CD4-positive, CD25-positive, alpha-beta regulatory T cell (primary cell): ENCODE results near the gene RSAD2. TPM values are rescaled to one million over a fixed set of nuclear protein-coding genes. Genes with fewer than 3 reads are reported as not detected.
"Not testable (repeated sequence)": the region's sequence is repeated elsewhere in the genome, so short reads cannot be mapped to it uniquely, and the experiment has no call there.

Experiments
- ATAC-seq, 2 donors: fragments of 150-1000 bp; cut with Tn5 transposase; one replicate each; pipeline ENCODE4 v1.10.0; 2021; ENCODE audit warnings: low read depth in 2 of 2, moderate number of reproducible peaks in 2 of 2, moderate library complexity in 1 of 2
- DNase-seq, 3 donors: peaks; one replicate each; pipeline versions ENCODE4 v3.0.0 to v3.0.0-alpha.2; 2012 to 2022; ENCODE audit warnings: mixed read lengths in 1 of 3
- H3K27ac ChIP-seq: one replicate; pipeline ENCODE4 v1.7.0; 2013; ENCODE audit warnings: mild to moderate bottlenecking, low read length; ENCODE audit not compliant: insufficient read depth, poor library complexity, severe bottlenecking
- H3K27me3 ChIP-seq: one replicate; pipeline ENCODE4 v1.7.0; 2013; ENCODE audit warnings: low read length; ENCODE audit not compliant: control insufficient read depth, insufficient read depth
- H3K36me3 ChIP-seq: one replicate; pipeline ENCODE4 v1.7.0; 2013; ENCODE audit warnings: mild to moderate bottlenecking, low read length, moderate library complexity; ENCODE audit not compliant: control insufficient read depth, insufficient read depth
- H3K4me1 ChIP-seq: 2 replicates; pipeline ENCODE4 v1.7.0; 2013; ENCODE audit warnings: mild to moderate bottlenecking, low read length; ENCODE audit not compliant: insufficient read depth, control insufficient read depth, poor library complexity, severe bottlenecking
- H3K4me3 ChIP-seq: one replicate; pipeline ENCODE4 v1.7.0; 2013; ENCODE audit warnings: low read depth, mild to moderate bottlenecking, low read length, moderate library complexity
- H3K9me3 ChIP-seq, 2 experiments: 1 replicate in 1 of 2; 2 replicates in 1 of 2; pipeline ENCODE4 v1.7.0; 2013; ENCODE audit warnings: low read length in 2 of 2, mild to moderate bottlenecking in 1 of 2, moderate library complexity in 1 of 2; ENCODE audit not compliant: control insufficient read depth in 2 of 2
- H3K27ac Mint-ChIP-seq, 3 donors: one replicate each; pipeline ENCODE4 v1.8.0; 2020 to 2022; ENCODE audit warnings: mild to moderate bottlenecking in 3 of 3, mixed read lengths in 3 of 3, moderate library complexity in 2 of 3
- H3K27me3 Mint-ChIP-seq: one replicate; pipeline ENCODE4 v1.8.0; 2022; ENCODE audit warnings: mild to moderate bottlenecking, mixed read lengths
- H3K36me3 Mint-ChIP-seq: one replicate; pipeline ENCODE4 v1.8.0; 2020; ENCODE audit warnings: mixed read lengths
- H3K4me1 Mint-ChIP-seq, 4 donors: one replicate each; pipeline ENCODE4 v1.8.0; 2020 to 2022; ENCODE audit warnings: mixed read lengths in 4 of 4, mild to moderate bottlenecking in 1 of 4
- H3K4me3 Mint-ChIP-seq, 4 donors: one replicate each; pipeline ENCODE4 v1.8.0; 2020 to 2022; ENCODE audit warnings: mild to moderate bottlenecking in 4 of 4, mixed read lengths in 4 of 4, moderate library complexity in 3 of 4
- H3K9me3 Mint-ChIP-seq, 7 donors: one replicate each; pipeline ENCODE4 v1.8.0; 2020 to 2022; ENCODE audit warnings: mixed read lengths in 7 of 7, mild to moderate bottlenecking in 3 of 7, moderate library complexity in 2 of 7
- polyA plus RNA-seq, 4 donors: library from polyadenylated mRNA; unstranded; fragments of 300-500 nt; fragmentation: Illumina TruSeq; gene quantifications; one replicate each; pipeline ENCODE4 v1.2.3, GENCODE V29; 2021
- total RNA-seq: library from RNA; stranded (reverse); gene quantifications from one replicate; pipeline ENCODE4 v1.2.3, GENCODE V29; 2022

RSAD2 gene
- total and polyA plus RNA-seq, 5 donors from 2014 or later, result 1.6 to 8.7 (median 4.1) TPM

DNA sequence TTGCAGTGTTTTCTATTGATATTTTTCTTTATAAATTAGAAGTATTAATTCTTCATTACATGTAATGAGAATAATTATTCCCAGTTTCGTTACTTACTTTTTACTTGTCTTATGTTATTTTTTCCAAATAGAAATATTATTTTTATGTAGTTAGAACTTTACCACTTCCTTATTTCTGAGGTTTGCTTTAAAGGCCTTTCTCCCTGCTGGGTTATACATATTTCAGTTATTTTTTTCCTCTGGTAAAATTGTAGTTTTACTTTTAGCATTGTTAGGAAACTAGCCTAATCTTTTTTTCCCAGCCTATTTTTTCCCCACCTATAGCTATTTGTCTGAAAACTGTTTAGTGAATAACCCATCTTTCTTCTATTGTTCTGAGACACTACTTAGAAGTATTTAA, 56.8 kb downstream of the RSAD2 start:
- H3K27ac ChIP-seq, result no peak overlapping the region
- H3K4me3 ChIP-seq, result no peak overlapping the region
- ATAC-seq (no peak), DNase-seq (no peak)
- no peaks in the 10 kb centered on the region for H3K36me3 ChIP-seq
- peaks cover 15% of the 10 kb centered on the region for H3K4me1 ChIP-seq
- H3K27me3 Mint-ChIP-seq, result peaks cover 4% of the 10 kb centered on the region
- peak overlapping the region in 1 of 3 donors; percentile 39 for H3K27ac Mint-ChIP-seq
- H3K4me3 Mint-ChIP-seq, result no peak overlapping the region
- H3K9me3 ChIP-seq, result no peaks in the 10 kb centered on the region
- no peaks in the 10 kb centered on the region for H3K27me3 ChIP-seq
- peaks cover 0 to 6% (median 0%) of the 10 kb centered on the region in 7 donors for H3K9me3 Mint-ChIP-seq
- H3K4me1 Mint-ChIP-seq, result peaks cover 0 to 77% (median 36%) of the 10 kb centered on the region in 4 donors
- peaks cover 11% of the 10 kb centered on the region for H3K36me3 Mint-ChIP-seq

DNA sequence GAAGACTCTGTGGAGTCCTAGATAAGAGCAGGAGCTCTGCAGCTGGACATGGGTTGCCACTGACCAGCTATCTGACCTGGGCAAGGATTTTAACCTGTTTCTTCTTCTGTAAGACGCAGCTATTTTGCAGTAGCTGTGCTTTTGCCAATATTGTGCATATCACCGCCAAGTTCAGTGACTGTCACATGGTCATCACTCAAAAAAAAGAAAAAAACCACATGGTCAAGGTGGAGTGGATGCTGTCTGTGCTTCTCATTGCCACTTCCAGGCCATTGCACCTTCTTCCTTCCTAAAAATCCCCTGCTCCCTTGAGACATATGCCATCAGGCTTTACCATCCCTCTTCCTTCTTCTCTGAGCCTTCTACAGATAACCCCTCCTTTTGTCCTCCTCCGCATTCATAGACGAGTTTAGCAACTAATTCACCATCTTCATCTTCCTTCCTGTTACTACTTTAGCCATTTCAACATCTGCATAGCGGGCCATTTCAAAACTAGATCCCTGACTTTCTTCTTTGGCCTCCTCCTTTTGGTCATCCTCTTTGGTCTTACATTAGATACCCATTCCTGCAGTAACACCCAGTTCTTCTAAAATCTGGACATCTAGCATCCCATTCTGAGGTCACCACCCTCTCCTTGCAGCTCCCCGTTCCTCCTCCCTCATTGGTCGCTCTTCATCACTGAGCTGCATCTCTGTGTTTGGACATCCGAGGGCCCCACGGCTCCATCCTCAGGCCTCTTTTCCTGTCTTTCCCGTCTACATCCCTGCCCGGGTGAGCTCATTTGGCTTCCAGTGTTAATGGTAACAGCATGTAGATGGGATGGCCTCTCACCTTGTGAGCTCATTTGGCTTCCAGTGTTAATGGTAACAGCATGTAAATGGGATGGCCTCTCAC, 57.4 kb downstream of the RSAD2 start:
- Histone ChIP-seq H3K9me3 (no peaks in the 10 kb centered on the region), H3K27ac (no peak overlapping the region), H3K4me3 (no peak overlapping the region), H3K27me3 (no peaks in the 10 kb centered on the region), H3K4me1 (peaks cover 12% of the 10 kb centered on the region), H3K36me3 (no peaks in the 10 kb centered on the region)
- H3K4me1 Mint-ChIP-seq, result peaks cover 0 to 76% (median 33%) of the 10 kb centered on the region in 4 donors
- H3K4me3 Mint-ChIP-seq, result peak overlapping the region in 1 of 4 donors; percentile 75
- ATAC-seq (no peak), DNase-seq (no peak)
- peaks cover 0 to 6% (median 0%) of the 10 kb centered on the region in 7 donors for H3K9me3 Mint-ChIP-seq
- H3K27me3 Mint-ChIP-seq, result peaks cover 4% of the 10 kb centered on the region
- peak overlapping the region in 2 of 3 donors; percentile 39 to 84 for H3K27ac Mint-ChIP-seq
- peaks cover 11% of the 10 kb centered on the region for H3K36me3 Mint-ChIP-seq

DNA sequence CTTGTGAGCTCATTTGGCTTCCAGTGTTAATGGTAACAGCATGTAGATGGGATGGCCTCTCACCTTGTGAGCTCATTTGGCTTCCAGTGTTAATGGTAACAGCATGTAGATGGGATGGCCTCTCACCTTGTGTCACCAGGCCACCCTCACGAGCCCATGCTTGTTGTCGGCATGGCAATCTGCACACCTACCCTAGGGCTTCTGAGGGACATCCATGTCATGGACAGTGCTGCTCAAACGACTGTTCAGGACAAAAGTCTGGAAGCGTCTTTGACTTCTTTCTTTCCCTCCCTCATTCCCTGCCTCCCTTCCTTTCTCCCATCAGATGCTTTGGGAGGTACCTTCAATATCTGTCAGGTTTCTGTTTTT, 58.1 kb downstream of the RSAD2 start:
- not testable (repeated sequence) for H3K27me3 ChIP-seq, ATAC-seq, H3K27ac Mint-ChIP-seq, DNase-seq, H3K9me3 ChIP-seq, H3K27me3 Mint-ChIP-seq, H3K27ac ChIP-seq, H3K9me3 Mint-ChIP-seq, H3K4me3 ChIP-seq, H3K36me3 ChIP-seq
- Mint-ChIP-seq H3K36me3 (peaks cover 11% of the 10 kb centered on the region), H3K4me1 (peaks cover 0 to 74% (median 32%) of the 10 kb centered on the region in 4 donors), H3K4me3 (peak overlapping the region in 1 of 4 donors; percentile 56)
- H3K4me1 ChIP-seq, result peaks cover 10% of the 10 kb centered on the region

DNA sequence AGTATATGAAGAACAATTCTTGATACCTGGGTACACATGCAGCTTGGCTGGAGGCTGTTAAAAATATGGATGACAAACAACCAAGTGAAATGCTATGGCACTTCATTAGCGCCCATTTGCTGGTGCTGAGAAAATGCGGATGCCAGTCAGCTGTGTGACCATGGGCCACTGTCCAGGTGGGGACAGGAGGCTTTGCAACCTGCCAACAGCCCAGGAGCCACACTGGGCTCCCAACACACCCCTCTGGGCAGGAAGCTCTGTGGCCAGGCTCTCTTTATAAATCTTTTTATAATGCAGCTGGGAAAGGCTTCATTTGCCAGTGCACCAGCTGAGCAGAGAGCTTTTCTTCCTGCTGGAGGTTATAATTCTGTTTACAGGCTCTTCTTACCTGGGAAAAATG, 59.6 kb downstream of the RSAD2 start:
- Mint-ChIP-seq H3K4me1 (peaks cover 0 to 69% (median 34%) of the 10 kb centered on the region in 4 donors), H3K4me3 (no peak overlapping the region), H3K27me3 (peaks cover 4% of the 10 kb centered on the region), H3K36me3 (peaks cover 14% of the 10 kb centered on the region), H3K9me3 (peaks cover 0 to 2% (median 0%) of the 10 kb centered on the region in 7 donors), H3K27ac (no peak overlapping the region)
- Histone ChIP-seq H3K27me3 (no peaks in the 10 kb centered on the region), H3K4me3 (no peak overlapping the region), H3K4me1 (peaks cover 10% of the 10 kb centered on the region), H3K36me3 (peaks cover 7% of the 10 kb centered on the region), H3K27ac (no peak overlapping the region), H3K9me3 (no peaks in the 10 kb centered on the region)
- ATAC-seq (no peak), DNase-seq (no peak)

DNA sequence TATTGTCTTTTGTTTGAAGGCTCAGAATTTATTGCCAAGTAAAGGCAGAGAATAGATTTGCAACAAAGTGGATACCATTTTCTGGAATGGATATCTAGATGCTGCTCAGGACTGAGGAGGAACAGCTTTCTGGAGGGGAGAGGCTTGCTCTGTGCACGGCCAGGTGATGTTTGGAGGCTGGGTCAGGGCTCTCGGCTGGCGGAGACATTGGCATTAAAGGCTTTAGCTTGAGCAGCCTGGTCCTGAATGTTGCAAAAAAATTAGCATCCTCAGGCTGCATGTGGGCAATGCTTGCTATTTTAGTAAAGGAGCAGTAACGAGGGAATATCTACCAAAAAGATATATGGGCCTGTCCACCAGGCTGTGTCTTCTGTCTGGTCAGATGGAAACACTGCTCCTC, 60.0 kb downstream of the RSAD2 start:
- H3K27me3 ChIP-seq, result no peaks in the 10 kb centered on the region
- H3K9me3 ChIP-seq, result no peaks in the 10 kb centered on the region
- DNase-seq (no peak), ATAC-seq (no peak)
- H3K36me3 ChIP-seq, result peaks cover 10% of the 10 kb centered on the region
- Mint-ChIP-seq H3K9me3 (peaks cover 0 to 2% (median 0%) of the 10 kb centered on the region in 7 donors), H3K27me3 (peaks cover 2% of the 10 kb centered on the region), H3K4me3 (no peak overlapping the region), H3K4me1 (peaks cover 0 to 68% (median 34%) of the 10 kb centered on the region in 4 donors), H3K36me3 (peaks cover 18% of the 10 kb centered on the region), H3K27ac (no peak overlapping the region)
- H3K4me3 ChIP-seq, result no peak overlapping the region
- peaks cover 10% of the 10 kb centered on the region for H3K4me1 ChIP-seq
- no peak overlapping the region for H3K27ac ChIP-seq

DNA sequence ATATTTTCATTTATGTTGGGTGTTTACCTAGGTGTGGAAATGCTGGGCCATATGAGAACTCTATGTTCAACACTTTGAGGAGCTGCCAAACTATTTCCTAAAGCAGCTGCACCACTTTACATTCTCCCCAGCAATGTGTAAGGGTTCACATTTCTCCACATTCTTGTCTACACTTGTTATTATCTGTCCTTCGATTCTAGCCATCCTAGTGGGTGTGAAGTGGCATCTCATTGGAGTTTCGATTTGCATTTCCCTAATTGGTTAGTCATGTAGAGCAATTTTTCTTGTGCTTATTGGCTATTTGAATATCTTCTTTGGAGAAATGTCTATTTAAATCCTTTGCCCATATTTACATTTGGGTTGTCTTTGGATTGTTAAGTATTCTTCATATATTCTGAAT, 61.5 kb downstream of the RSAD2 start:
- Mint-ChIP-seq H3K4me3 (no peak overlapping the region), H3K27ac (no peak overlapping the region), H3K4me1 (peaks cover 0 to 66% (median 29%) of the 10 kb centered on the region in 4 donors), H3K36me3 (peaks cover 31% of the 10 kb centered on the region), H3K27me3 (peaks cover 5% of the 10 kb centered on the region), H3K9me3 (peaks cover 0 to 2% (median 0%) of the 10 kb centered on the region in 7 donors)
- Histone ChIP-seq H3K36me3 (peaks cover 19% of the 10 kb centered on the region), H3K27me3 (no peaks in the 10 kb centered on the region), H3K4me1 (peaks cover 10% of the 10 kb centered on the region), H3K9me3 (no peaks in the 10 kb centered on the region), H3K27ac (no peak overlapping the region), H3K4me3 (no peak overlapping the region)
- ATAC-seq (no peak), DNase-seq (no peak)

DNA sequence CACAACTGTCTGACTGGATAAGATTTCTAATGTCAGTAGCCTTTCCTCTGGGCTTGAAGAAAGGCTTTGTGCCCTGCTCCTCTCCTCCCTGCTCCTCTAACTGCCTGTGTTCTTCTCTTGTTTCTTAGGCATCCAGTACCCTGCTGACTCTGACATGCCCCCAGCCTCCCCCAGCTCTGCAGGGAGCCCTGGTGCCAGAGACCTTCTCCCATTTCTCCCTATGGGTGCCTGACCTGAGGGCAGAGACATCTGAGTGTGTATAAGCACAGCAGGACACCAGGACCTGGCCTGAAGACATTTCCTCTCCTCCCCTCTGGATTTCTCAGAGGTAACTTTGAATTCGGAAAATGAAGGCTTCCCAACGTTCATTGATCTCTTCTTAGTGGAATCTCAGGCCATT, 63.2 kb downstream of the RSAD2 start:
- peaks cover 10% of the 10 kb centered on the region for H3K27me3 Mint-ChIP-seq
- ATAC-seq, result no peak
- peaks cover 0 to 65% (median 27%) of the 10 kb centered on the region in 4 donors for H3K4me1 Mint-ChIP-seq

More for the DNA sequence above, 63.2 kb downstream of the RSAD2 start:
- Mint-ChIP-seq H3K27ac (peak overlapping the region; percentile 7 to 46 (median 28)), H3K36me3 (peaks cover 35% of the 10 kb centered on the region), H3K9me3 (peaks cover 0 to 2% (median 0%) of the 10 kb centered on the region in 7 donors), H3K4me3 (no peak overlapping the region)
- no peaks in the 10 kb centered on the region for H3K9me3 ChIP-seq
- DNase-seq, result no peak
- H3K36me3 ChIP-seq, result peaks cover 19% of the 10 kb centered on the region
- H3K4me3 ChIP-seq, result no peak overlapping the region
- no peaks in the 10 kb centered on the region for H3K27me3 ChIP-seq
- H3K4me1 ChIP-seq, result peaks cover 3% of the 10 kb centered on the region
- no peak overlapping the region for H3K27ac ChIP-seq
